GM21723 (cell line): Measurements from ENCODE around the gene MBP.
"Not testable (repeated sequence)": the region's sequence is repeated elsewhere in the genome, so short reads cannot be mapped to it uniquely, and the experiment has no call there.

ENCODE experiments used
- ATAC-seq: cut with Tn5 transposase; IDR thresholded peaks from one replicate; pipeline ENCODE4 v1.9.1; 2021; ENCODE audit warnings: mild to moderate bottlenecking, moderate library complexity; ENCODE audit not compliant: unreplicated experiment

The MBP gene

DNA sequence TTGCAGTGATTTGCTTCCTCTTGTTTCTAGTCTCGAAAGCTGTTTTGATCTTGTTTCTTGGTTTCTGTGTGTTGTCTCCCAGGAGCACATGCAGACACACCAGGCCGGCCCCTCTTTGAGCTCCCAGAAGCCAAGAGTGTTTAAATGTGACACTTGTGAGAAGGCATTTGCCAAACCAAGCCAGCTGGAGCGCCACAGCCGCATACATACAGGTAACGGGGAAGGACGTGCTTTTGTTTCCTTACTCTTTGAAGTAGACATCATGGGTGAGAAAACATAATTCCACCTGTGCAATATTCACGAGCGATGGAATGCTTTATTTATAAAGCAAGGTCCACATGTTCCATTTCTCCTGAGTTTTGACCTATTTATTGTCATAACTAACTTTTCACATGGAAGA, 173.0 kb downstream of the MBP start:
- ATAC-seq = no peak

DNA sequence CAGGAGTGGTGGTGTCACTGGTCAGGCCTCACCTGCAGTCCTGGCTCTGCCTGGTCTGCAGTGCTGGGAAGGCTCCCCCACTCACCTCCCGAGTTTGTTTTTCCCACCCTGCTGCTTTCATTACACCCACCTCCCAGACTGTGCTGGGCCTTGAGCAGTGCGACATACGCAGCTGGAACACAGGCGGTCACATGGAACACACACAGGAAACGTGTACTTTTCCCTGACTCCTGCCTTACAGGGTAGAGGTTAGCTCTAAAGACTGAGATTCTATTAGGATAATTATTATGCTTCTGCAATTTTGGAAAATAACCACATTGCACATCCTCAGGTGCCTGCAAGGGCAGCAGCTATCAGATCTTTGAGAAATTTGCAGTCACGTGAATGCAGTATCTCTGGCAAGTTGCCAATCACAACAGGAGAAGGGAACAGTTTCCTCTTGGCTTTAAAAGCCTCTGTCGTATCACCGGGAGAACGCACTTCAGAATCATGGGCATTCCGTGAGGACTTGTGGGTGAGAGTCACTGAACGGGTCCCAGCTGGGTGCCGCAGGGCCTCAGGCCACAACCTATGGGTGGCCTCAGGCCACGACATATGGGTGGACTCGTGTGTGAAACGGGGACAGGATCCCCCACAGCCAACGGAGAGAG, 173.8 kb downstream of the MBP start:
- no peak for ATAC-seq

DNA sequence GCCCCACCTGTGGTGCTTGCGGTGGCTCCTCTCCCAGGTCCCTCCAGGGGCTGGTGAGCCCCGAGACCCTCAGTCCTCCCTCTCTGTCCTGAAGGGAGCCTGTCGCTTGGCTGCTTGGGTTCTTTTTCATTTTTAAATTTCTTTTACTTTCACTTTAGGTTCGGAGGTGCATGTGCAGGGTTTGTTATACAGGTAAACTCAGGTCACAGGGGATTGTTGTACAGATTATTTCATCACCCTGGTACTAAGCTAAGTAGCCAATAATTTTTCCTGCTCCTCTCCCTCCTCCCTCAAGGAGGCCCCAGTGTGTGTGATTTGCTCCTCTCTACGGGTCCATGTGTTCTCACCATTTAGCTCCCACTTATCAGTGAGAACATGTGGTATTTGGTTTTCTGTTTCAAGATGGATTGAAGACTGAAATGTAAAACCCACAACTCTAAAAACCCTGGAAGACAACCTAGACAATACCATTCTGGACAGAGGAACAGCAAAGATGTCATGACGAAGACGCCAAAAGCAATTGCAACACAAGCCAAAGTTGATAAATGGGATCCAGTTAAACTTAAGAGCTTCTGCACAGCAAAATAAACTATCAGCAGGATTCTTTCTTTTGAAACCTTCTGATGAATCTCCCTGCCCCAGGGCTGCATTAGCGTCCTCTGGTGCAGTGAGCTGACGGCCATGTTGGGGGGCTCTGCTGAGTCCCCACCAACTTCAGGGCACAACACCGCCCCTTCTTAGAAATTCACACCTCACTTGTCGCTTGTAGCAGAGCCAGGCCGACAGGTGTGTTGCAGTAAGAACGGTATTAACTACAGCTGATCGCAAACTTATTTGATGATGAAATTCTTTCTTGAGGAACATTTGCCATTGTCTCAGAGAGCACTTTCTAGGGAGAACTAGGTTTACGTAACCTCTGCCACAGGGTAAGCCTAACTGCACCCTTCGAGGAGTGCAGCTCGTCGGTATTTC, 174.9 kb downstream of the MBP start:
- ATAC-seq = no peak

DNA sequence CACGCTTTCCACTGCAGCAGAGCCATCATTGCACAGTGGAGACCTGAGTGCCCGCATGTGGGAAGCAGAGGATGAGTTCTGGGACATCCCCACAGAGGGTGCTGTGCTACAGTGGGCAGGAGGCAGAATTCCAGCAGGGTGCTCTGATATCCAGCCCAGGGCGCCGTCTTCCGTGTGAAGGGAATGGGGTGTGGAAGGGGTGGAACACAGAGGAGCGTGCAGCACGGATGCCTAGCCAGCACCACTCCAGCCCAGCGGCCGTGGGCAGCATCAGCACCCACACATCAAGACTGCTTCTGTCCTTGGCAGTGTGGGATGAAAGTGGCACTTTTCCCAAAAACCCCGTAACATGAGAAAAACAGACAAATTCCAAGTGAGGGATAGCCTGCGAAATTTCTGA, 175.9 kb downstream of the MBP start:
- ATAC-seq = no peak

DNA sequence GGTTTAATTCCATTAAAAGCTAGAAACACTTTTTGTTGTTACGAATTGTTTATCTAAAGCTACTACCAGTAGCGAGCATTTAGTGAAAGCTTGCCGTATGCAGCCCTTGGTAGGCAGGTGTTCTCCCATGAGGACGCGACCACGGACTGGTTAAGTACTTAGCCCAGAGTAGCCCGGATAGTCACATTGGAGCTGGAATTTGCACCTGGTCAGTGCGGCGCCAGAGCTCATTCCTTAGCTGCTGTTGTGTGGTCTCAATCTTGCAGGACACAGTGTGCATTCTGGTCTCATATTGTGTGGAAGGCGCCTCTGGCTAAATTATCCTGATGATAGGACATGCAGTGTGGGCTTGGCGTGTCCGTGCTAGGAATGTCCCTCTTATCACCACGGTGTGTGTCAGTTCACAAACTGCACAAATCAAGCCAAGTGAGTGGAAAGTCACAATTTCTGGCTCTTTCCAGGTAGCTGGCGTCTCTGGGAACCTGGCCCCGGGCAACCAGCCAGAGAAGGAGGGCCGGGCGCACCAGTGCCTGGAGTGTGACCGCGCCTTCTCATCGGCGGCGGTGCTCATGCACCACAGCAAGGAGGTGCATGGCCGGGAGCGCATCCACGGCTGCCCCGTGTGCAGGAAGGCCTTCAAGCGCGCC, 176.9 kb downstream of the MBP start:
- ATAC-seq = no peak

DNA sequence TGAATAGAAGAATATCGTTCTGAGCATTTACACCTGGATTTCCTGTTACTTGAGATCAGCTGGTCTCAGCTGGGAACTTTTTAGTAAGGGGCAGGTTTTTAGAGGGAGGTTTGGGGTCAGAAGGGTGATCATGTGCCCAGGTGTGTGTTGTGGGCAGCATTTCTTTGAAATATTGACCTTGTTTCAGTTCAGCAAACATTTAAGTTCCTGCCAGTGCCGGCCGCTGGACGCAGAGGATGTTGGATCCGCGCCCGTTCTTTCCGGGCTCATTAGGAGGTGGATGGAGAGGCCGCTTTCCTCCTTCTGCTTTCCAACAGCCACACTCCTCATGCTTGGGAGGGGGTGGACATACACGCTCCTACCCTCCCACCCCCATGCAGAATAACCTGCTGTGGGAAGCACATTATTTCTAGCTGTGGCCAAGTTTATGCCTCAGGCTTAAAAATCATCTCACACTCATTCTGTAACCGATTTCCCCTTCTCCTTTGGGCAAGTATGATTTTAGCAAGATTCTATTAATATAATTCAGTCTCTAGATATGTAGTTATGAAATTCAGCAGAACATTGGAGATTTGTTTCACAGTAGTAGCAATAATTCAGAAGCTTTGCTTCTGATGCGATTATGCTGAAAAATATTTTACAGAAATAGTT, 178.9 kb downstream of the MBP start:
- no peak for ATAC-seq

DNA sequence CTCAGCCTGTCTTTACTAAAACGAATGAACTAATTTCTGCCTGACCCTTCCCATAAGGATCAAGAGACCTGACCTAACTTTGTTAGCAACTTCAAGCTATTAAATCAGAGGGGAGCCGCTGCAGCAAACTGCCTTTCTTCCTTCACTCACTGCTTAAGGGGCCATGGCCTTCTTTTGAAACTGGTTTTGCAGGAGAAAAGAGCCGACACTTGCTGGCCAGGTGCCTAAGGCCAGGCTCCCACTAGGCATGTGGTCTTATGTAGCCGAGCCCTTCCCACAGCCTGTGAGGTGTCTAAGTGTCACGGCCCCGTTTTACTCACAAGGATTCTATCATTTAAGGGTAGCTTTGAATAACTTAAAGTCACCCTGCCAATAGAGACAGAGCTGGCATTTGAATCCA, 179.4 kb downstream of the MBP start:
- ATAC-seq = no peak

DNA sequence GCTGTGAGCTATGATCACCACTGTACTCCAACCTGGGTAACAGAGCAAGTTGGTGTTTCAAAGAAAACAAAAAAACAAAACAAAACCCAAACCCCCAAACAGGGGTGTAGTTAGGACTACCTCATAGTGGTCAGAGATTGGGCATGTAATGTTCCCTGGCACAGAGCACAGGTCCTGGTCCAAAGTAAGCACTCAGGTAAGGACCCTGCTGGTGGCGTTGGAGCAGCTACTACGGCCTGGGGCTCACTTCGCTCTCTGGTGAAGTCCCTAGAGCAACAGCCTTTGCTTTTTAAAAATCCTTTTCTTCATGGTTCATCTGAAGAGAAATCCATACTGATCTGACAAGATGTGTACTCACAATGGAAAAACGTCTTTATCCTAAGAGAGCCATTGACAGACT, 179.8 kb downstream of the MBP start:
- no peak for ATAC-seq

DNA sequence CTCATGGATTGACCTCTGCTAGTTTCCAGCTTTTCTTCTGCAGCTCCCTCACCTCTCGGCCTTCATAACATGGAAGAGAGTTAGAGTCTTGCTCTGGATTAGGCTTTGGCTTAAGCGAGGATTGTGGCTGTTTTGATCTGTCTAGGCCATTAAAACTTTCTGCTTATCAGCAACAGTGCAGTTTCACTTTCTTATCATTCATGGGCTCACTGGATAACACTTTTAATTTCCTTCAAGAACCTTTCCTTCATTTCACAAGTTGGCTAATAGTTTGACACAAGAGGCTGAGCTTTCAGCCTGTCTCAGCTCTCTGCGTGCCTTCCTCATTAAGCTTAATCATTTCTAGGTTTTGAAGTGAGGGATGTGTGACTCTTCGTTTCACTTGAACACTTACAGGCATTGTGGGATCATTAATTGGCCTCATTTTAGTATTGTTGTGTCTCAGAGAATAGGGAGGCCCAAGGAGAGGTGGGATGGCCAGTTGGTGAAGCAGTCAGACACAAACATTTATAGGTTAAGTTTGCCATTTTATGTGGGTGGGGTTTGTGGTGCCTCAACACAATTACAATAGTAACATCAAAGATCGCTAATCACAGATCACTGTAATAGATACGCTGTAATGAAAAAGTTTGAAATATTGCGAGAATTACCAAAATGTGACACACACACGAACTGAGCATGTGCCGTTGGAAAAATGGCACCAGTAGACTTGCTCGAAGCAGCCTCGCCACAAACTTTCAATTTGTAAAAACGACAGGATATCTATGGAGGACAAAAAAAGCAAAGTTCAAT, 180.9 kb downstream of the MBP start:
- ATAC-seq = no peak

DNA sequence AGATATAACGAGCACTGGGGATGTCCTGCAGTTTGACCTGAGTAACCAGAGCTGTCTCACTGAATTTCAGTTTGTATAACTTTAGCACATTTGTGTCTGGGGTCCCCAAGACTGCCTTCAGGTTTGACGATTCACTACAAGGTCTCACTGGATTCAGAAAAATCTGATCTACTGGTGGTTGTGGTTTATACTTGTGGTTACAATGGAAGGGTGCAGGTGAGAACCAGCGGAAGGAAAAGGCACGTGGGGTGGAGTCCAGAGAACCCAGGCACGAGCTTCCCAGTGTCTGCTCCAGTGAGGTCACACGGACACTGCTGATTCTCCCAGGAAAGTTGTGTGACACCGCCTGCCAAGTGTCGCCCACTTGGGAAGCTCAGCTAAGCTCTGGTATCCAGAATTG, 184.2 kb downstream of the MBP start:
- ATAC-seq = no peak

DNA sequence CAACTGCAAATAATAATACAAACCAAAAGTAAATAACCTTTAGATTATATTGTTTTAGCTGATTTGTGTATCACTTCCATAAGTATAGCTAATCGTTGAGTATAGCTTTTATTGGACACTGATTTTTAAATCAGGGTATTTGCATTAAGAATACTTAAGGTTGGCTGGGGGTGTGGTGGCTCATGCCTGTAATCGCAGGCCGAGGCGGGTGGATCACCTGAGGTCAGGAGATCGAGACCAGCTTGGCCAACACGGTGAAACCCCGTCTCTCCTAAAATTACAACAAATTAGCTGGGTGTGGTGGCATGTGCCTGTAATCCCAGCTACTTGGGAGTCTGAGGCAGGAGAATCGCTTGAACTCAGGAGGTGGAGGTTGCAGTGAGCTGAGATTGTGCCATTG, 188.2 kb downstream of the MBP start:
- not testable (repeated sequence) for ATAC-seq

DNA sequence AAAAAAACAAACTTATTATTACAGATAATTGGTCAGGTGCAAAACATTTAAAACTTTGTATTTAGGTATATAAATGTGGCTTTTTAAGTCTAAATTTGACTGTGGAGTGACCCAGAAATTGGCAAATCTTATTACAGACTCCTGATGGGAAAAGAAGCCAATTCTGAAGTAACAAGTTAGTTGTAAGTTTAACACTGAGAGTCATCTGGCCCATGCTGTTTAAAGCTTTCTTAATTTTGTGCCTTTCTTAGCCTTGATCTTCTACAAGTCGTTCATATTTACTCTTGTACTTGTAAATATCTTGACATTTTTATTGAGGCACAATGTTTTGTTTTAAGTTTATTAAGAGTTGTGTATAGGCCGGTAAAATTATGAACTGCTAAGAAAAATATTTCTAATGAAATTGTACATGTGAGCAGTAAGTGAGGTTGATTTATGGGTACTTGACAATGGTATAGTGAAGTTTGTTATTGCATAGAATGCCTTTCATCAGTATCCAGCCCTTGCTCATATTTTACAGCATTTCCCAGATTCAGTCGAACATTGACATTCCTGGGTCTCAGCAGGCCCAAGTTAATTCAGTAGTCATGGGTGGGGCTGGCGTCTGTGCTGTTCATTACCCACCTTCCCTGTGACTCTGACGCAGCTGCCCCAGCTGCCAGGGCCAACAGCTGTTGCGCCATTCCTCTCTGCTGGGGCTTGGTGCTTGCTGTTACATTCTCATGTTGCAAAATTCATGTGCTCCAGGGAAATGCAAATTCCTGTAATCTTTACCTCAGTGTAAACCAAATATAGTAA, 188.8 kb downstream of the MBP start:
- ATAC-seq = no peak

DNA sequence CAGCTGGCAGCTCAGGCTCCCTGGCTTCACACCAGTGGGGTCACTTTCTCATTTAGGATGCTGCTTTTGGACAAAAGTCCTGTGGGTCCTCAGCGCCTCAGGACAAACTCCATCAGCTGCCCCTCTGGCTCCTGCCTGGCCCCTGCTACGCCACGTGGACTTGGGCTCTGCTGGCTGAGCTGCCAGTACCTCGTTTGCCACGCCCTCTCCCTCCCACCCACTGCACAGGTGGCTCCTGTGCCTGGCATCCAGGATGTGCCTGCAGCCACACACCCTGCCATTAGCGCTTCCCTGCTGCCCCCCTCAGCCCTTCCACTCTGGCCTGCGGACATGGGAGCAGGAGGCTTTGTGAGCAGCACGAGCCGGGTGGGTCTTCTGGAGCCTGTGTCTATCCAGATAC, 191.3 kb downstream of the MBP start:
- no peak for ATAC-seq

DNA sequence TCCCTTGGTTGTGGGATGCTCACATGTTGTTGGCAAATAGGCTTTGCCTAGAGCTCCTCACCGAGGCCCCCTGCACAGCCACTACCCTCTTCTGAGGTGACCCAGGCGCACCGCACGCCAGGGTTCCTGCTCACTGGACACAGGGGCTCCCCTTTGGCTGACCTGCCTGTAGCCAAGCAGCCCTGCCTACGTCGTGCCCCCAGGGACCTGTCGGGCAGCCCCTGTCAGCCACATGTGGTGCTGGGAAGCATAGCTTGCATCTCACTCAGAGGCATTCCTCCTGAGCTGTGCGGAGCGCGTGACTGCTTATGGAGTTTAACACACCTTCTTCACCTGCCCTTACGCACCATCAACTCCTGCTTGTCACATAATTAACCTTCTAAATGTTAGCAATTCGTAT, 194.0 kb downstream of the MBP start:
- no peak for ATAC-seq

DNA sequence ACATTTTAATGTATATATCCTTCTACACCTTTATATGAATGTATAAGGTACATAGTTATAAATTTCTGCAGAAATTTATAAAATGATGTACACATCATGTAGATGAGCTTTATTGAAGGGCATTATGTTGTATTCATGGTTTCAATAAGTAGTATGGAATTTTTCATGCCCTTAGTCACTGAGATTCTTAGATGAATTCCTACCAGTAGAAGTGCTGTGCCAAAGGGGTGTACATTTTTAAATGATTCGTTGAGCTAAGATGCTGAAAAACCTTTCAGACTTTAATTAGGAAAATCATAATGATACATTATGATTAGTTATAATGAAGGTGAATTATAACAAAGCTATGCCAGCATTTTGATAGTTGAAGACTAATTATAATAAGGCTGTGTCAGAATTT, 195.0 kb downstream of the MBP start:
- ATAC-seq = no peak

DNA sequence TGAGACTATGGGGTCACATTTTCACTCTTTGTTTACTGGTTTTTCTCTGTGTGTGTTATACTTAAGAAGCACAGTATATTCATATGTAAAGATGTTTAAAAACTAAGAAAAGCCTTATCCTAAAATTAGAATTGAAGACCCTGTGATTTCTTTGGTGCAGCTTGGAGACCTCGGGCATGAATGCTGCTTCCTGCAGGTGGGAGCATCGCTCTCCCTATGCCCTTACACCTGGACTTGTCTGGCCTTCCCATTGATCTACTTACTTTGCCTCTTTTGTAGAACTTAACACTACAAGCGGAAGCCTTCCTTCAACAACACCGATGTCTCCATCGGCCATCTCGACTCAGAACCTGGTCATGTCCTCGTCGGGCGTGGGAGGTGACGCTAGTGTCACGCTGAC, 195.7 kb downstream of the MBP start:
- ATAC-seq = no peak

DNA sequence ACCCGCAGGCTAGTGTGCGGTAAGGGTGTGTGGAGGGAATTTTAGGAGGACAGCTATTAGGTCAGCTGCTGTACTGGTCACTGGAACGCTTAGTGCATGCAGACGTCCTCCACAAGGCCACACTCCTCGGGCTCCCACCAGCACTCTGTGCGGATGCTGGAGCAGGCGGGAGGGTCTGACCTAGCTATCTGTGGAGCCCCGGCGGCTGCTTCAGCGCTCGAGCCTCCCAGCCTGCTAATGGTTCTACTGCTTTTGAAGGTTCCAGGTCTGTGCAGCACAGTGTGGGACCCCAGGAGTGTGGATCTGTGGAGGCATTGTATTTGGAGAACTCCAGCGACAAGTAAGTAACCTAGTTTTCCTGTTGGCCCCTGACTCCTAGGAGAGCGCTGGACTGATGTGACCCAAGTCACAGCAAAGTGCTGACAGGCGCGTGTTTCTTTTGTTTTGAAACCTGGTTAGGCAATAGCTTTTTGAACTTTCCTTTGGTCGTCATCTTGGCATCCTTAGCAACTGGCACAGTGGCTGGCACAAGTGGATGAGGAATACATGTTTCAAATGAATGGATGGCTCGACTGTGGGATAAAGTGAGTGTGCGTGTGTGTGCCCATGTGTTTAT, 196.8 kb downstream of the MBP start:
- ATAC-seq = no peak

DNA sequence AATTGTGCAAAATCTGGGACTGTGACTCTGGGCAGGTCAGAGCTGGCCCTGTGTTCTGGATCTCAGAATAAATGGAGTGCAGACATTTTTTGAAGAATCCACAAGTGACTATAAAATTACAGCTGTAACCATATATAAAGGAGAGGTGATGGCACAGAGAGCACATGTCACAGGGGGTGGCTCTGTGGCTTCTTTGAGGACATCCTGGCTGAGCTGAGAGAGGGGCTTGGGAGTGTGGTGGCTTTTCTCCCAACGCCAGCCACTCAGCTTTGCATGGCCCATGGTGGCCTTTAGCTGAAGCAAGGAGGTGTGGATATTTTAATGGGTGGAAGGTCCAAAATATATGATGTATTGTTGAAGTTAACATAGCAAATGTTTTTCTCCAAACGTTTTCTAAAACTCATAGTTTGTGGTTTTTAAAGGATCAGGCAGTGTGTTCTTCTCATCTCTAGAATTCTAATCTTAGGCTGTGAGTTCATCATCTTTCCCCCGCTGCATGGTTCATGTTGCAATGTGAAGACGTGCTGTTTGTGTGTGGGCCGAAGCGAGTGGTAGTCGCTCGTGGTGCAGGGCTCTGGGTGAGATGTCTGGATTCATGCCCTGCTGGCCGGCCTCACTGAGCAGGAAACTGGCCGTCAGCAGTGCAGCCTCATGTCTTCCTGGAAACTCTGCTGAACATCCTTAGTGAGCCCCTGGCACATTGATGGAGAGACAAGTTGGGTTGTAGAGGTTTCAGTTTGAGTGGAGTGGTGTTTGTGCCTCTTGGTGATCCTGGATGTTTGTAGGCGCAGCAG, 200.4 kb downstream of the MBP start:
- no peak for ATAC-seq

DNA sequence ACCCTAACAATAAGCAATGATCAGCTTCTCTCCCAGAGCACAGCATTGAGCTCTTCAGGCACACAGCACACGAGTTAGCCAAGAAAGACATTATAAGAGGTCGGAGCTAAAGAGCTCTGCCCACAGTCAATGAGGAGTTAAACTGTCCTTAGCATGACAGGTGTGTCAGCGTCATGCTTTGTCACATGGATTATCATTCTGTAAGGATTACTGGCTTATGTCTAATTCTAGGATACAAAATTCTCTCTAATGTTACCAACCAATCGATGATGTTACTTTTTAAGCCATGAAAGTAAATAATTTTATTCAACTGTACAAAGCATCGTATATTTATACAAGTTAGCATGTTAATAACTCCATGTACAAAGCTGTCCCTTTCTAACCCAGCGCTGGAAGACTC, 201.4 kb downstream of the MBP start:
- ATAC-seq = no peak
